Measurements from ENCODE around the gene DNASE1L3. TPM values are rescaled to one million over a fixed set of nuclear protein-coding genes. Genes with fewer than 3 reads are reported as not detected.

DNASE1L3 gene
- total RNA-seq, 1 experiment from 2014 or later, result 0.36 TPM

GRCh38 chr3:58249358-58250092, 38.8 kb upstream of the DNASE1L3 start:
- no peak for DNase-seq
- Histone ChIP-seq H2AFZ (ENCODE audit: low read length) (no peak overlapping the region), H3K36me3 (ENCODE audit: low read depth, low read length) (no peaks in the 10 kb centered on the region), H3K9ac (ENCODE audit: low read length) (no peak overlapping the region), H3K4me3 (ENCODE audit: low read length) (no peak overlapping the region), H4K20me1 (ENCODE audit: low read length) (no peaks in the 10 kb centered on the region), H3K27ac (ENCODE audit: low read length) (no peak overlapping the region), H3K79me2 (ENCODE audit: low read length) (no peaks in the 10 kb centered on the region), H3K4me2 (ENCODE audit: low read length) (no peak overlapping the region), H3K4me1 (ENCODE audit: insufficient read depth, low read length) (peaks cover 11% of the 10 kb centered on the region; the same call in 1 of the 2 replicates), H3K27me3 (ENCODE audit: low read length) (no peaks in the 10 kb centered on the region), H3F3A (ENCODE audit: low read length, unreplicated experiment) (no peaks in the 10 kb centered on the region), H3K9me2 (replicated peaks; ENCODE audit: low read length) (no peaks in the 10 kb centered on the region), H3K9me3 (ENCODE audit: low read length) (no peaks in the 10 kb centered on the region)
- TF ChIP-seq EZH2 (IDR thresholded peaks at IDR 0.05; ENCODE audit: low read length, unreplicated experiment) (no peak), EZH2phosphoT487 (IDR thresholded peaks at IDR 0.05; ENCODE audit: borderline replicate concordance, low read length) (no peak)
- TF ChIP-seq, protein P1, sequence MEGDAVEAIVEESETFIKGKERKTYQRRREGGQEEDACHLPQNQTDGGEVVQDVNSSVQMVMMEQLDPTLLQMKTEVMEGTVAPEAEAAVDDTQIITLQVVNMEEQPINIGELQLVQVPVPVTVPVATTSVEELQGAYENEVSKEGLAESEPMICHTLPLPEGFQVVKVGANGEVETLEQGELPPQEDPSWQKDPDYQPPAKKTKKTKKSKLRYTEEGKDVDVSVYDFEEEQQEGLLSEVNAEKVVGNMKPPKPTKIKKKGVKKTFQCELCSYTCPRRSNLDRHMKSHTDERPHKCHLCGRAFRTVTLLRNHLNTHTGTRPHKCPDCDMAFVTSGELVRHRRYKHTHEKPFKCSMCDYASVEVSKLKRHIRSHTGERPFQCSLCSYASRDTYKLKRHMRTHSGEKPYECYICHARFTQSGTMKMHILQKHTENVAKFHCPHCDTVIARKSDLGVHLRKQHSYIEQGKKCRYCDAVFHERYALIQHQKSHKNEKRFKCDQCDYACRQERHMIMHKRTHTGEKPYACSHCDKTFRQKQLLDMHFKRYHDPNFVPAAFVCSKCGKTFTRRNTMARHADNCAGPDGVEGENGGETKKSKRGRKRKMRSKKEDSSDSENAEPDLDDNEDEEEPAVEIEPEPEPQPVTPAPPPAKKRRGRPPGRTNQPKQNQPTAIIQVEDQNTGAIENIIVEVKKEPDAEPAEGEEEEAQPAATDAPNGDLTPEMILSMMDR (conservative IDR thresholded peaks at IDR 0.05; ENCODE audit: low read depth, low read length), result peak; percentile 40; the same call in 1 of the 2 replicates
- ChIA-PET CTCF (interaction anchor here (0.5 kb wide), 1 partner anchor 48 kb away, joined by 13 read pairs; no protein-coding TSS in a partner anchor), POLR2A (ENCODE audit: unreplicated experiment) (no interaction called here)
- no peak for ATAC-seq
- intact Hi-C loops (cut with micrococcal nuclease), result no loop called here
- BruUV-seq (replicated peaks), result no TSS peak

DNA sequence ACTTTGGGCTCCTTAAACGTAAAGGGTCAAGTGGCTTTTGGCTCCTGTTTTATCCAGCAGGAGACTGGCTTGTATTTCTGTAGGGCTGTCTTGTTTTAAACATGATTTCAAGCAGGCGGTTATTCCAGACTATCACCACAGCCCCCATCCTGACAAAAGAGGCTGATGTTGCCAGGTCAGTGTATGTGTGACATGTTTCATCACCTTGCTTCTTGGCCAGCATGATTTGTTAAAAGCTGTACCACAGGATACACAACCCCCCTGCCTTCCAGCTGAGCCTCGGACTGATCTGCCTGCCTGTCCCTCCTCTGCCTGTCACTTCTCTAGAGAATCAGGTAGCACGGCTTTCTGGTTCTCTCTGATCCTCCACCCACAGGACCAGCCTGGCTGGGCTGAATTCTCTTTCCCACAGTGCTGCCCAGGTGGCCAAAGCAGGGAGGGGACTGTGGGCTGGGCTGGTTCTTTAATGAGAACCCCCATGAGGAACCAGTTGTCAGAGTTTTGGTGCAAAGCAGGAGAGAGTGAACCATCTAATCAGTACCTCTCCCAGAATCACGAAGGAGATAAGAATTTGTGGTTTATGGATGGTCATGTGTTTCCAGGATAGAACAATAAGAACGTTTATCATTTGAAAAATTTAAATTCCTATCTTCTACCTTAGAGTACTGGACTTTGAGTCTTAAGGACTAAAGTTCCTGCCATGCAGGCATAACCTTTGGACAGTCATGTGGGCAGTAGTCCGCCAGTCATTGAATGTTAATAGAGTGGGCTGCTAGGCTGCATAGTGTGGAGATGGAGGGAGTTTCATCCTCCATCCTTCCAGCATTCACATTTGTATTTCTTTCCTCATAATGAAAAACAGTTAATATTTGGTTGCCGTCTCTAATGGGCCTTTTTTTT, 35.6 kb upstream of the DNASE1L3 start:
- Histone ChIP-seq H3K27me3 (ENCODE audit: low read length) (no peaks in the 10 kb centered on the region), H3K9me3 (ENCODE audit: low read length) (no peaks in the 10 kb centered on the region), H3K4me1 (ENCODE audit: insufficient read depth, low read length) (0 out of 2 replicates have a peak, but pooled peaks cover 5% of the 10 kb centered on the region), H3K4me3 (ENCODE audit: low read length) (no peak overlapping the region), H3K27ac (ENCODE audit: low read length) (no peak overlapping the region), H3K9me2 (replicated peaks; ENCODE audit: low read length) (no peaks in the 10 kb centered on the region), H3K9ac (ENCODE audit: low read length) (no peak overlapping the region), H3F3A (ENCODE audit: low read length, unreplicated experiment) (no peaks in the 10 kb centered on the region), H3K4me2 (ENCODE audit: low read length) (no peak overlapping the region), H4K20me1 (ENCODE audit: low read length) (no peaks in the 10 kb centered on the region), H3K36me3 (ENCODE audit: low read depth, low read length) (no peaks in the 10 kb centered on the region), H3K79me2 (ENCODE audit: low read length) (0 out of 2 replicates have a peak, but pooled peaks cover 8% of the 10 kb centered on the region), H2AFZ (ENCODE audit: low read length) (no peak overlapping the region)
- ATAC-seq (no peak), DNase-seq (no peak)
- intact Hi-C loops (cut with micrococcal nuclease), result no loop called here
- TF ChIP-seq, protein P1 (conservative IDR thresholded peaks at IDR 0.05; ENCODE audit: low read depth, low read length), result no peak
- TF ChIP-seq EZH2phosphoT487 (IDR thresholded peaks at IDR 0.05; ENCODE audit: borderline replicate concordance, low read length) (no peak), EZH2 (IDR thresholded peaks at IDR 0.05; ENCODE audit: low read length, unreplicated experiment) (no peak)
- CTCF ChIA-PET, result no interaction called here
- POLR2A ChIA-PET (ENCODE audit: unreplicated experiment), result no interaction called here
- no TSS peak for BruUV-seq (replicated peaks)

Data from PC-3 (cell line).